ENCODE data around the gene SMNDC1.

SMNDC1 gene

DNA sequence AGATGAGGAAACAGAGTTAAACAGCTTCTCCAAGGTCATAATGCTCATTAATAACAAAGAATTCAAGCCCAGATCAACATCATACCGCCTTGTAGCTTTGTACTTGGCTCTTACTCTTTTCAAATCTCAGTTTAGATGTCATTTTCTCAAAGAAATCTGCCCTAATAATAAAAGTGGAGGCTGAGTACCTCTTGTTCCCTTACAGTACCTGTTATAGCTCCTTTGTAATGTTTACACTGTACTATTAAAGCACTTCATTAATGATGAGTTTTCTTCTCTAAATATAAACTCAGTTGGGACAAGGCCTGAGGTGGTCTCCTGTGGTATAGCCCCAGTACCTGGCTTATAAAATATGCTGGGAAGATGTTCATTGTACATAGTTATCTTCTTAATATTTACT, 7.8 kb downstream of the SMNDC1 start:
- Histone ChIP-seq H3K4me3 (ENCODE audit: low read length) (no peak overlapping the region), H3K36me3 (ENCODE audit: control insufficient read depth, low read length) (peaks cover 98% of the 10 kb centered on the region), H3F3A (ENCODE audit: control insufficient read depth, insufficient read depth) (no peaks in the 10 kb centered on the region), H4K20me1 (ENCODE audit: control insufficient read depth, insufficient read depth, low read depth, low read length) (0 out of 2 replicates have a peak, but pooled peaks cover 6% of the 10 kb centered on the region), H3K27me3 (ENCODE audit: control insufficient read depth, low read length) (no peaks in the 10 kb centered on the region), H3K9me2 (replicated peaks; ENCODE audit: control insufficient read depth, low read length) (no peaks in the 10 kb centered on the region), H3K4me2 (ENCODE audit: low read length) (no peak overlapping the region), H3K4me1 (ENCODE audit: control insufficient read depth, low read length) (peaks cover 3% of the 10 kb centered on the region), H3K27ac (ENCODE audit: low read depth, low read length) (no peak overlapping the region), H3K9me3 (ENCODE audit: control insufficient read depth, insufficient read depth, low read length) (no peaks in the 10 kb centered on the region), H3K79me2 (ENCODE audit: control insufficient read depth, low read length) (peaks cover 35% of the 10 kb centered on the region)
- no peak for TF ChIP-seq CTCF (IDR thresholded peaks at IDR 0.05; ENCODE audit: low read depth, low read length, poor library complexity, severe bottlenecking)
- TF ChIP-seq EZH2phosphoT487 (IDR thresholded peaks at IDR 0.05; ENCODE audit: borderline replicate concordance, low read length), result no peak

GRCh38 chr10:110286841-110287240, 17.9 kb downstream of the SMNDC1 start:
- Histone ChIP-seq H3K27ac (ENCODE audit: low read depth, low read length) (no peak overlapping the region), H3F3A (ENCODE audit: control insufficient read depth, insufficient read depth) (no peaks in the 10 kb centered on the region), H3K4me2 (ENCODE audit: low read length) (no peak overlapping the region)

GRCh38 chr10:110285501-110285900, 19.2 kb downstream of the SMNDC1 start:
- Histone ChIP-seq H3K9me3 (ENCODE audit: control insufficient read depth, insufficient read depth, low read length) (no peaks in the 10 kb centered on the region), H4K20me1 (ENCODE audit: control insufficient read depth, insufficient read depth, low read depth, low read length) (no peaks in the 10 kb centered on the region), H3K27ac (ENCODE audit: low read depth, low read length) (no peak overlapping the region), H3K4me1 (ENCODE audit: control insufficient read depth, low read length) (peaks cover 9% of the 10 kb centered on the region), H3K4me2 (ENCODE audit: low read length) (no peak overlapping the region), H3K9me2 (replicated peaks; ENCODE audit: control insufficient read depth, low read length) (no peaks in the 10 kb centered on the region), H3K4me3 (ENCODE audit: low read length) (no peak overlapping the region), H3K79me2 (ENCODE audit: control insufficient read depth, low read length) (no peaks in the 10 kb centered on the region), H3K27me3 (ENCODE audit: control insufficient read depth, low read length) (no peaks in the 10 kb centered on the region), H3F3A (ENCODE audit: control insufficient read depth, insufficient read depth) (peaks cover 3% of the 10 kb centered on the region; the same call in 1 of the 2 replicates), H3K36me3 (ENCODE audit: control insufficient read depth, low read length) (peaks cover 52% of the 10 kb centered on the region)
- TF ChIP-seq EZH2phosphoT487 (IDR thresholded peaks at IDR 0.05; ENCODE audit: borderline replicate concordance, low read length) (no peak), CTCF (IDR thresholded peaks at IDR 0.05; ENCODE audit: low read depth, low read length, poor library complexity, severe bottlenecking) (no peak)

More at GRCh38 chr10:110286841-110287240, 17.9 kb downstream of the SMNDC1 start:
- peaks cover 9% of the 10 kb centered on the region for H3K4me1 ChIP-seq (ENCODE audit: control insufficient read depth, low read length)
- TF ChIP-seq EZH2phosphoT487 (IDR thresholded peaks at IDR 0.05; ENCODE audit: borderline replicate concordance, low read length) (no peak), CTCF (IDR thresholded peaks at IDR 0.05; ENCODE audit: low read depth, low read length, poor library complexity, severe bottlenecking) (no peak)
- no peaks in the 10 kb centered on the region for H3K9me3 ChIP-seq (ENCODE audit: control insufficient read depth, insufficient read depth, low read length)
- H3K4me3 ChIP-seq (ENCODE audit: low read length), result no peak overlapping the region
- H3K27me3 ChIP-seq (ENCODE audit: control insufficient read depth, low read length), result no peaks in the 10 kb centered on the region
- H3K9me2 ChIP-seq (replicated peaks; ENCODE audit: control insufficient read depth, low read length), result no peaks in the 10 kb centered on the region
- peaks cover 66% of the 10 kb centered on the region for H3K36me3 ChIP-seq (ENCODE audit: control insufficient read depth, low read length)
- H3K79me2 ChIP-seq (ENCODE audit: control insufficient read depth, low read length), result no peaks in the 10 kb centered on the region
- H4K20me1 ChIP-seq (ENCODE audit: control insufficient read depth, insufficient read depth, low read depth, low read length), result no peaks in the 10 kb centered on the region
